Endothelial cell of umbilical vein (primary cell): ENCODE measurements around the gene NBEA.
"Not testable (repeated sequence)": the region's sequence is repeated elsewhere in the genome, so short reads cannot be mapped to it uniquely, and the experiment has no call there.

Experiments used
- EZH2 ChIP-seq: IDR thresholded peaks from 2 replicates; pipeline ENCODE4 v1.6.1; 2012; ENCODE audit warnings: borderline replicate concordance, low read depth, mild to moderate bottlenecking, moderate library complexity, low read length, inconsistent platforms; ENCODE audit not compliant: severe bottlenecking
- GATA2 ChIP-seq: IDR thresholded peaks from 2 replicates; pipeline ENCODE4 v1.7.0; 2011; ENCODE audit warnings: low read depth, mild to moderate bottlenecking, moderate library complexity, mixed read lengths, low read length; ENCODE audit not compliant: insufficient read length, insufficient read depth
- MAX ChIP-seq: IDR thresholded peaks from 2 replicates; pipeline ENCODE4 v1.6.1; 2011; ENCODE audit not compliant: insufficient read depth, insufficient read length
- MYC ChIP-seq: IDR thresholded peaks from one replicate; pipeline ENCODE4 v1.6.1; 2011; ENCODE audit warnings: mild to moderate bottlenecking, low read depth, low read length
- POLR2A ChIP-seq: IDR thresholded peaks from 2 replicates; pipeline ENCODE4 v1.6.1; 2012; ENCODE audit warnings: low read depth, mild to moderate bottlenecking, control low read depth, low read length
- POLR2AphosphoS5 ChIP-seq: IDR thresholded peaks from 2 replicates; pipeline ENCODE4 v1.6.1; 2012; ENCODE audit warnings: low read depth, mild to moderate bottlenecking, control low read depth, low read length, moderate library complexity; ENCODE audit not compliant: insufficient read depth
- TF ChIP-seq, protein P1 (sequence below), 2 donors: IDR thresholded peaks; 1 replicate in 1 of 2; 2 replicates in 1 of 2; pipeline ENCODE4 v1.5.1; 2011; ENCODE audit warnings: low read length in 2 of 2, mild to moderate bottlenecking in 2 of 2, moderate library complexity in 2 of 2, control low read depth in 1 of 2, inconsistent platforms in 1 of 2, low read depth in 1 of 2; ENCODE audit not compliant: insufficient read depth in 1 of 2; ENCODE audit errors: extremely low read depth in 1 of 2

GRCh38 chr13:35106771-35107170 lies 164.7 kb downstream of the NBEA start:
- TF ChIP-seq, protein P1, sequence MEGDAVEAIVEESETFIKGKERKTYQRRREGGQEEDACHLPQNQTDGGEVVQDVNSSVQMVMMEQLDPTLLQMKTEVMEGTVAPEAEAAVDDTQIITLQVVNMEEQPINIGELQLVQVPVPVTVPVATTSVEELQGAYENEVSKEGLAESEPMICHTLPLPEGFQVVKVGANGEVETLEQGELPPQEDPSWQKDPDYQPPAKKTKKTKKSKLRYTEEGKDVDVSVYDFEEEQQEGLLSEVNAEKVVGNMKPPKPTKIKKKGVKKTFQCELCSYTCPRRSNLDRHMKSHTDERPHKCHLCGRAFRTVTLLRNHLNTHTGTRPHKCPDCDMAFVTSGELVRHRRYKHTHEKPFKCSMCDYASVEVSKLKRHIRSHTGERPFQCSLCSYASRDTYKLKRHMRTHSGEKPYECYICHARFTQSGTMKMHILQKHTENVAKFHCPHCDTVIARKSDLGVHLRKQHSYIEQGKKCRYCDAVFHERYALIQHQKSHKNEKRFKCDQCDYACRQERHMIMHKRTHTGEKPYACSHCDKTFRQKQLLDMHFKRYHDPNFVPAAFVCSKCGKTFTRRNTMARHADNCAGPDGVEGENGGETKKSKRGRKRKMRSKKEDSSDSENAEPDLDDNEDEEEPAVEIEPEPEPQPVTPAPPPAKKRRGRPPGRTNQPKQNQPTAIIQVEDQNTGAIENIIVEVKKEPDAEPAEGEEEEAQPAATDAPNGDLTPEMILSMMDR (IDR thresholded peaks at IDR 0.05; ENCODE audit: extremely low read depth in 1 of 2, insufficient read depth in 1 of 2, low read depth in 1 of 2, low read length in 2 of 2), result not testable (repeated sequence)
- not testable (repeated sequence) for TF ChIP-seq POLR2A, MAX, POLR2AphosphoS5, EZH2, GATA2, MYC
